Measurements from ENCODE around the gene ATP5PO. TPM values are rescaled to one million over a fixed set of nuclear protein-coding genes. Genes with fewer than 3 reads are reported as not detected.

The ATP5PO gene
- total RNA-seq, 1 experiment from 2014 or later = 386 TPM

DNA sequence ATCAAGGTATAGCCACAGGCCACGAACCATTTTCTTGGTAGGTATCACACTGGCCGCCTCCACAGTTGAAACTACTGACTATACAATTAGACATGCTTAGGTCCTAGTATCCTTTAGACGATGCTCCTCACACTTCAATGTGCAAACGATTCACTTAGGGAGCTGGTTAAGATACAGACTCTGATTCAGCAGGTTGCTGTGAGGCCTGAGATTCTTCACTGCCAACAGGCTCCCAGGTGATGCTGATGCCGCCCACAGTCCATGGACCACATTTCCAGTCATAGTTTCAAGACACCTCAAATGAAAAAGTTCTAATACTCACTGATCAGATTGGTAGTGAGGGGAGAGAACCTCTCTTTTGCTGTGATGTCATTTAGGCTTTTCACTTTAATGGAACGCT, 6.8 kb downstream of the ATP5PO start:
- Histone ChIP-seq H3K79me2 (ENCODE audit: low read length) (peaks cover 34% of the 10 kb centered on the region), H3K9ac (ENCODE audit: low read length) (no peak overlapping the region), H3F3A (ENCODE audit: low read length, unreplicated experiment) (no peaks in the 10 kb centered on the region), H3K9me3 (ENCODE audit: low read length) (no peaks in the 10 kb centered on the region), H2AFZ (ENCODE audit: low read length) (no peak overlapping the region), H3K36me3 (ENCODE audit: low read depth, low read length) (peaks cover 80% of the 10 kb centered on the region), H3K9me2 (replicated peaks; ENCODE audit: low read length) (no peaks in the 10 kb centered on the region), H3K4me1 (ENCODE audit: insufficient read depth, low read length) (peaks cover under 1% of the 10 kb centered on the region; the same call in 1 of the 2 replicates), H3K27me3 (ENCODE audit: low read length) (no peaks in the 10 kb centered on the region), H4K20me1 (ENCODE audit: low read length) (no peaks in the 10 kb centered on the region), H3K27ac (ENCODE audit: low read length) (no peak overlapping the region), H3K4me2 (ENCODE audit: low read length) (no peak overlapping the region), H3K4me3 (ENCODE audit: low read length) (no peak overlapping the region)
- TF ChIP-seq, protein P1, sequence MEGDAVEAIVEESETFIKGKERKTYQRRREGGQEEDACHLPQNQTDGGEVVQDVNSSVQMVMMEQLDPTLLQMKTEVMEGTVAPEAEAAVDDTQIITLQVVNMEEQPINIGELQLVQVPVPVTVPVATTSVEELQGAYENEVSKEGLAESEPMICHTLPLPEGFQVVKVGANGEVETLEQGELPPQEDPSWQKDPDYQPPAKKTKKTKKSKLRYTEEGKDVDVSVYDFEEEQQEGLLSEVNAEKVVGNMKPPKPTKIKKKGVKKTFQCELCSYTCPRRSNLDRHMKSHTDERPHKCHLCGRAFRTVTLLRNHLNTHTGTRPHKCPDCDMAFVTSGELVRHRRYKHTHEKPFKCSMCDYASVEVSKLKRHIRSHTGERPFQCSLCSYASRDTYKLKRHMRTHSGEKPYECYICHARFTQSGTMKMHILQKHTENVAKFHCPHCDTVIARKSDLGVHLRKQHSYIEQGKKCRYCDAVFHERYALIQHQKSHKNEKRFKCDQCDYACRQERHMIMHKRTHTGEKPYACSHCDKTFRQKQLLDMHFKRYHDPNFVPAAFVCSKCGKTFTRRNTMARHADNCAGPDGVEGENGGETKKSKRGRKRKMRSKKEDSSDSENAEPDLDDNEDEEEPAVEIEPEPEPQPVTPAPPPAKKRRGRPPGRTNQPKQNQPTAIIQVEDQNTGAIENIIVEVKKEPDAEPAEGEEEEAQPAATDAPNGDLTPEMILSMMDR (conservative IDR thresholded peaks at IDR 0.05; ENCODE audit: low read depth, low read length) = no peak
- TF ChIP-seq EZH2 (IDR thresholded peaks at IDR 0.05; ENCODE audit: low read length, unreplicated experiment) = no peak
- TF ChIP-seq EZH2phosphoT487 (IDR thresholded peaks at IDR 0.05; ENCODE audit: borderline replicate concordance, low read length) = no peak
- no peak for ATAC-seq
- no peak for DNase-seq
- no TSS peak for BruUV-seq (replicated peaks)
- ChIA-PET POLR2A (ENCODE audit: unreplicated experiment) (interaction anchor here (0.6 kb wide), 1 partner anchor 9 kb away, joined by 3 read pairs; no protein-coding TSS in a partner anchor), CTCF (no interaction called here)
- intact Hi-C loops (cut with micrococcal nuclease) = no loop called here

DNA sequence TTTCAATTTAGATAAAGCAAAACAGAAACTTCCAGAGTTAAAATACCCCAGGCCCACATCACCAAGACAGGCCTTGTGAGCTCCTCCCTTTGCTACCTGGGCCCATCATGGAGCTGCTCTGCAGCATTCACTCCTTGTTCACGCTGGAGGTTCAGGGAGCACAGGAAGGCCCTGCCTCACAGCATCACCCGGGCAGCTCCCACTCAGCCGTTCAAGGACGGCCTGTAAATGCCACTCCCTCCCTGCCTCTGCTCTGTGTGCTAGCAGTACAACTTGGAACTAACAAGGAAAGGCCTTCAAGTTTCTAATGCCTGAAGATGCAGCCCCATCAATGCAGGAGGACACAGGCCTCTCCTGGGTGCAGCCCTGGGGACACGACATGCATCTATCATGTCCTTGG, 11.6 kb downstream of the ATP5PO start:
- Histone ChIP-seq H3K4me1 (ENCODE audit: insufficient read depth, low read length) (peaks cover 5% of the 10 kb centered on the region; the same call in 1 of the 2 replicates), H3F3A (ENCODE audit: low read length, unreplicated experiment) (no peaks in the 10 kb centered on the region), H3K27ac (ENCODE audit: low read length) (no peak overlapping the region), H3K4me3 (ENCODE audit: low read length) (no peak overlapping the region), H3K4me2 (ENCODE audit: low read length) (no peak overlapping the region), H3K79me2 (ENCODE audit: low read length) (no peaks in the 10 kb centered on the region), H3K9me2 (replicated peaks; ENCODE audit: low read length) (no peaks in the 10 kb centered on the region), H3K9me3 (ENCODE audit: low read length) (no peaks in the 10 kb centered on the region), H3K36me3 (ENCODE audit: low read depth, low read length) (peaks cover 57% of the 10 kb centered on the region), H3K9ac (ENCODE audit: low read length) (no peak overlapping the region), H4K20me1 (ENCODE audit: low read length) (no peaks in the 10 kb centered on the region), H2AFZ (ENCODE audit: low read length) (no peak overlapping the region), H3K27me3 (ENCODE audit: low read length) (no peaks in the 10 kb centered on the region)
- BruUV-seq (replicated peaks) = no TSS peak
- CTCF ChIA-PET = no interaction called here
- intact Hi-C loops (cut with micrococcal nuclease) = no loop called here
- no peak for ATAC-seq
- POLR2A ChIA-PET (ENCODE audit: unreplicated experiment) = no interaction called here
- TF ChIP-seq, protein P1 (conservative IDR thresholded peaks at IDR 0.05; ENCODE audit: low read depth, low read length) = no peak
- TF ChIP-seq EZH2 (IDR thresholded peaks at IDR 0.05; ENCODE audit: low read length, unreplicated experiment) = no peak
- DNase-seq = no peak

DNA sequence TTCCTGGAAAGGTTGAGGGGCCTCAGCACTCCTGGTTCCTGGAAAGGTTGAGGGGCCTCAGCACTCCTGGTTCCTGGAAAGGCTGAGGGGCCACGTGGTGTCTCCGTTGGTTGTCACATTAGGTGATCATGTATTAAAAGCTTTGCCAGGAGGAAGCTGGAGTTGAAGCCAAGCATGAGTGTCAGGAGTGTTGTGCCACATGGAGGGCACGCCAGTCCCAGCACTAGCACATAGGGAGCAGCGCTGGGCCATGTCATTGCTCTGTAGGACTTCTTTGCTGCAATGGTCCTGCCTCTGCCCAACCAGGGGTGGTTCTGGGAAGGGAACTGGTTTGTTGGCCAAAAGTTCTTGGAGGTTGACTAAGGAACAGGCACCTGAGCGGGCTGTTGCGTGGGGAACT, 13.3 kb downstream of the ATP5PO start:
- intact Hi-C loops (cut with micrococcal nuclease) = no loop called here
- Histone ChIP-seq H3K79me2 (ENCODE audit: low read length) (no peaks in the 10 kb centered on the region), H2AFZ (ENCODE audit: low read length) (no peak overlapping the region), H3K27ac (ENCODE audit: low read length) (no peak overlapping the region), H3K36me3 (ENCODE audit: low read depth, low read length) (peaks cover 47% of the 10 kb centered on the region), H4K20me1 (ENCODE audit: low read length) (no peaks in the 10 kb centered on the region), H3F3A (ENCODE audit: low read length, unreplicated experiment) (no peaks in the 10 kb centered on the region), H3K4me2 (ENCODE audit: low read length) (no peak overlapping the region), H3K4me3 (ENCODE audit: low read length) (no peak overlapping the region), H3K9ac (ENCODE audit: low read length) (no peak overlapping the region), H3K4me1 (ENCODE audit: insufficient read depth, low read length) (peaks cover 5% of the 10 kb centered on the region; the same call in 1 of the 2 replicates), H3K9me3 (ENCODE audit: low read length) (no peaks in the 10 kb centered on the region), H3K9me2 (replicated peaks; ENCODE audit: low read length) (no peaks in the 10 kb centered on the region), H3K27me3 (ENCODE audit: low read length) (no peaks in the 10 kb centered on the region)
- CTCF ChIA-PET = interaction anchor here (0.6 to 1.5 kb wide), 2 partner anchors 289 to 446 kb away, joined by 3 read pairs; no protein-coding TSS in a partner anchor
- ATAC-seq (no peak), DNase-seq (no peak)
- POLR2A ChIA-PET (ENCODE audit: unreplicated experiment) = interaction anchor here (0.5 kb wide), 1 partner anchor 61 kb away, joined by 13 read pairs; no protein-coding TSS in a partner anchor
- no peak for TF ChIP-seq EZH2 (IDR thresholded peaks at IDR 0.05; ENCODE audit: low read length, unreplicated experiment)
- TF ChIP-seq, protein P1 (conservative IDR thresholded peaks at IDR 0.05; ENCODE audit: low read depth, low read length) = no peak
- TF ChIP-seq EZH2phosphoT487 (IDR thresholded peaks at IDR 0.05; ENCODE audit: borderline replicate concordance, low read length) = no peak
- BruUV-seq (replicated peaks) = no TSS peak
